NCI-H345 (cell line): ENCODE data around the gene MYB.
"Not testable (repeated sequence)": the region's sequence is repeated elsewhere in the genome, so short reads cannot be mapped to it uniquely, and the experiment has no call there.

Source experiments
- DNase-seq: peaks from one replicate; lab custom pipeline; 2025; lab: John Stamatoyannopoulos, UW

MYB gene

GRCh38 chr6:135222623-135223022 lies 41.5 kb downstream of the MYB start:
- no peak for DNase-seq

GRCh38 chr6:135224037-135224647 lies 43.0 kb downstream of the MYB start:
- DNase-seq = no peak

DNA sequence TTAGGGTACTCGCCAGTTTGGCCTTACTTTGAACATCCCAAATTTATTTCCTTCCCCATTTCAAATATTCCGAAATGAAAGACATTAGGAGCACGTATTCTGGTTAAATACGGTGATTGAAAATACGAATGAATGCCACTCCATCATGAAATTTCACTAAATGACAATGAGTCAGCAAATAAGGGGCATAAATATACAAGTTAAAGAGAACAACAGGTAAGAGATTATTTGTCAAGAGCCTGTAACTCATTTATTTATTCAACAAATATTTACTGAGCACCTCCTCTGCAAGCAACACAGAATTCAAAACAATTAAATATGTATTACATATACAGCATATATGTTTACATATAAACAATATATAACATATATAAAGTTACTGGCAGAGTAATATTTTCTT lies 44.8 kb downstream of the MYB start:
- DNase-seq = no peak

- no peak for DNase-seq
Observed at GRCh38 chr6:135226537-135226936, 45.4 kb downstream of the MYB start.

DNA sequence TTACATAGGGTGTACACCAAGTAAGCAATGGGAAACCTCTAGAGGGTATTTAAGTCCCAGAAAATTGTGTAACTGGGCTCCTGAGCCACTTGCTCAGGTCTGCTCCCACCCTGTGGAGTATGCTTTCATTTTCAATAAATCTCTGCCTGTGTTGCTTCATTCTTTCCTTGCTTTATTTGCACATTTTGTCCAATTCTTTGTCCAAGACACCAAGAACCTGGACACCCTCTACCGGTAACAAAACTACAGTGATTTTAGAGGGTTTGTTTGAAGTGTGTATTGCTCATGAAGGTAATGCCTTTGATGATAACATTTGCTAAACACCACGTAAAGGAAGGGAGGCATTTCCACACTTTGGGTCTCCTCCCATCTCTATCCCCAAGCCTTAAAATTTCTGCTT lies 46.2 kb downstream of the MYB start:
- DNase-seq = no peak

GRCh38 chr6:135227758-135228157 lies 46.6 kb downstream of the MYB start:
- DNase-seq = no peak

DNA sequence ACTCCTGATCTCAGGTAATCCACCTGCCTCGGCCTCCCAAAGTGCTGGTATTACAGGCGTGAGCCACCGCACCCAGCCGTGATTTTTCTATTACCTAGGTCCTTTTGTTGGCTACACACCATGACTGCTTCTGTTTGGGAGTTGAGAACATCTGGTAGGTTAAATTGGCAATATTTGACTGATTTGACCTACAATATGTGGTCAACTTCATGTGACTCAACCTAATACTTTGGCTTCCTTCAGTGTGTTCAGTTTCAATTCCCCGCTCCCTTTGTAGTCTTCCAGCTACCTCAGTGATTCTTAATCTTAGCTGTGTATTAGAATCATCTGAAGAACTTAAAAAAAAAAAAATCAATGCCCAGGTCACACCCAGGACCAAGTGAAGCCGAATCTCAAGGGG lies 47.4 kb downstream of the MYB start:
- no peak for DNase-seq

DNA sequence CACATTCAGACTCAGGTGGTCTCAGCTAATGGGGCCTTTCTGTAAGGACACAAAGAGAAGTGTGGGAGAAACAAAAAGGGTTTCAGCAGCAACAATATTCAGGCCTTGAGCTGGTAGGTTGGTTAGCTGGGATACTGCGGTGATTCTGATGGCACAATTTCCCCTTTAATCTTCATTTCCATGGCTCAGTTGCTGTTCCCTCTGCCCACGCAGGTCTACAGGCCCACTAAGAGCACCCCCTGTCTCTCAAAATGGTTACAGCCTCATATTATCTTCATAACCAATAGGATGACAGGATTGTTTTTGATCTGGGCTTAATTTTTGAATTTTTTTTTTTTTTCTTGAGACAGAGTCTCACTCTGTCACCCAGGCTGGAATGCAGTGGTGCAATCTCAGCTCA lies 48.9 kb downstream of the MYB start:
- no peak for DNase-seq

DNA sequence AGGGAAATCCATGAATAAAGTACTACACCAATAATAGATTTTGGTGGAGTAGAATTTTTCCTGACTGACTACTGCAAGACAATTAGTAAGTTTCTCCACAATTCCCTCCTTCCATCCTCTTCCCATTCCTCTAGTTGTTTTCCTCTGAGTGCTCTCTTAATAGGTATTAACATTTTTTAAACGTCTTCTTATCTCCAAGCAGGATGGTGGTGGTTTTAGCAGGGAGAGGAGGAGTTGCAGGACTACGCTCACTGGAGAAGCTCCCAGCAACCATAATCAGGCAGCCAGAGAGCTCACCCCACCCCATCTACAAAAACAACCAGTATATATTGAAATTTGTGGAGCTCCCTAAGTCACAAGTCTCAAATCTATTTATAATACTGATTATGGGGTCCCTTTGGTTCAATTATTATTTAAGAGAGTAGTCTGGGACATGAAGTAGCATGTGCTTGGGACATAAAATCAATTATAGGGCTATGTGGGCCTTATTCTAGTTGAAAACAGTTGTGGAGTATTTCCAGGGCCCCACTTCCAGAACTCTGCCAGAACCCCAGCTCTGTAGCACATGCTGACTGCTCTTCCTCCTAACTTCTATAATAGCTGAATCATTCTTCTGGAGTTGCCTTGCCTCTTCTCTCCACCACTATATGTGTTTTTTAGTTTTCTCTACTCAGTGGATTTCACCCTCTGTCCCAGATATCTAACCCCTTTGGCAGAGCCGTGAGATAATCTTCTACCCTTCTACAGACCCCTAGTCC lies 49.8 kb downstream of the MYB start:
- DNase-seq = no peak

DNA sequence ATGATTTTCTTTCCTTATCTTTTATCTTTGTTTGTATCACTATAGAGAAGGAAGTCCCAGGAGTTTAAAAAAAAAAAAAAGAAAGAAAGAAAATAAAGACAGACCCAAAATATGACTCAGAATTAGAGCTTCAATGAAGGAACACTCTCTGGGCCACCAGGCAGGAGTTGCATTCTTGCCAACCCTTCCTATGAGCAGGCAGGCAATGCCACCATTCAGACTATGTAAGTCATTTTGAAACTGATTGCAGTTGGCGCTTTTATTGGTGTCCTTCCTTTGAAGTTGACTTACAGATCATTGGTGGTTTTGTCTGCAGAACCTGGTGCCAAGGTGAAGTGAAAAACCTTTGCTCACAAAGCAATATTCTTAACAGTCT lies 50.3 kb downstream of the MYB start:
- no peak for DNase-seq

- DNase-seq = no peak
Observed at GRCh38 chr6:135233686-135234491, 52.8 kb downstream of the MYB start.

GRCh38 chr6:135234492-135234780 lies 53.3 kb downstream of the MYB start:
- DNase-seq = no peak

- DNase-seq = no peak
Observed at GRCh38 chr6:135235716-135236115, 54.6 kb downstream of the MYB start.

DNA sequence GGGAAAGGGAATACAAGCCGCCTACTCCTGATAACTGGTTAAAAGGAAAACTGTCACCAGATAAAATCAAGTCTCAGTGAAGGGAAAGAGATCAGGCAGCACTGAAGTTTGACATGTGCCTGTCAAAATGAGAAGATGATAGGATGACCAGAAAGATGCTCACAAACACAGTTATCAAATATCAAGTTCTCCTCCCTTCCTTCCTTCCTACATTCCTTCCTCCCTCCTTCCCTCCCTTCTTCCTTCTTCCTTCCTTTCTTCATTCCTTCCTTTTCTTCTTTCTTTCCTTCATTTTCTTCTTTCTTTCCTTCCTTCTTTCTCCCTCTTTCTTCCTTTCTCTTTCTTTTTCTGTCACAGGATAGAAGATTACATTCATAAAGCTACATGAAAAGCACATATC lies 55.2 kb downstream of the MYB start:
- no peak for DNase-seq

- no peak for DNase-seq
Observed at GRCh38 chr6:135236732-135237131, 55.6 kb downstream of the MYB start.

- DNase-seq = no peak
Observed at GRCh38 chr6:135240711-135241110, 59.6 kb downstream of the MYB start.

GRCh38 chr6:135243871-135244796 lies 63.0 kb downstream of the MYB start:
- DNase-seq = no peak

DNA sequence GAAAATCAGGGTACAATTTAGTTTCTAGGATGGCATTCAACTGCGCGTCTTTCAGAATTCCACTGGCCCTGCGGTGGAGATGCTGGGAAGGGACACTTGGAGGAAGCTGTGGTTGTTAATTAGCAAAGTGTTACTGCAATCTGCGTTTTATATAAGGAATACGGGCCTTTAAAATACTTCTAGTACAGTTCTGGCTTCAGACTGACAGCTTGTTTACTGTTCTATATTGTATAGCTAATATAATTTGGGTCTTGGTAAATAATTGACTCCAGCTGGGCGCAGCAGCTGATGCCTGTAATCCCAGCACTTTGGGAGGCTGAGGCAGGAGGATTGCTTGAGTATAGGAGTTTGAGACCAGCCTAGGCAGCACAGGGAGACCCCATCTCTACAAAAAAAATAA lies 63.7 kb downstream of the MYB start:
- no peak for DNase-seq

- DNase-seq = not testable (repeated sequence)
Observed at GRCh38 chr6:135246412-135247012, 65.4 kb downstream of the MYB start.

GRCh38 chr6:135250234-135250633 lies 69.1 kb downstream of the MYB start:
- DNase-seq = no peak

GRCh38 chr6:135250751-135251497 lies 69.8 kb downstream of the MYB start:
- peak; percentile 52 for DNase-seq
